ENCODE data around the gene LMO3.

DNA sequence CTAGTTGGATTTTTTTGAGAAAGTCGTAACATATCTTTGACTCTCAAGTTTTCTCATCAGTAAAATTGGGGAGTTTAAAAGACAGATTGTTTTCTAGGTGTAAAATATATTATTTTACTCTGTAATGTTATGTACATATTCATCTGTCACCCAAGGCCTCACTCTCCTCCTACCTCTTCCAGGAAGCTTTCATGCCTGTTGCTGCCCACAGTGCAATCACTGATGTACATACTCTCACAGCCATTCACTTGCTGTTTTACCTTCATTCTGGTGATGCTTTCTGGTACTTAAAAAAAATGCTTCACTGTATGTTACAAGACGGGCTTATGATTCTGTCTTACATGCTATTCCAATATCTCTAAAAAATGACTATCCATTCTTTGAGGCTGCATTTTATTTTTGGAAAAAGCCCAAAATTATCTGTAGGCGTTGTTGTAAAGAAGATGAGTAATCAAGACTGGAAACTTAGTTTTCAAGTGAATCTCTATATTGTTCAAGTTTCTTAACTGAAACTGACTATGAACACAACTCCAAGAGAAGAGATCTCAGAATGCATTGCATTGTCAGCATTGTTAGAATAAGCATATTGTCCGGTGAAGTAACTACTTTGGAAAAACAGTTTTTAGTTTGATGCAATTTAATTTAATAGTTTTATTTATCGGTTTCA is 82.5 kb downstream of the LMO3 start:
- TF ChIP-seq, protein P1, sequence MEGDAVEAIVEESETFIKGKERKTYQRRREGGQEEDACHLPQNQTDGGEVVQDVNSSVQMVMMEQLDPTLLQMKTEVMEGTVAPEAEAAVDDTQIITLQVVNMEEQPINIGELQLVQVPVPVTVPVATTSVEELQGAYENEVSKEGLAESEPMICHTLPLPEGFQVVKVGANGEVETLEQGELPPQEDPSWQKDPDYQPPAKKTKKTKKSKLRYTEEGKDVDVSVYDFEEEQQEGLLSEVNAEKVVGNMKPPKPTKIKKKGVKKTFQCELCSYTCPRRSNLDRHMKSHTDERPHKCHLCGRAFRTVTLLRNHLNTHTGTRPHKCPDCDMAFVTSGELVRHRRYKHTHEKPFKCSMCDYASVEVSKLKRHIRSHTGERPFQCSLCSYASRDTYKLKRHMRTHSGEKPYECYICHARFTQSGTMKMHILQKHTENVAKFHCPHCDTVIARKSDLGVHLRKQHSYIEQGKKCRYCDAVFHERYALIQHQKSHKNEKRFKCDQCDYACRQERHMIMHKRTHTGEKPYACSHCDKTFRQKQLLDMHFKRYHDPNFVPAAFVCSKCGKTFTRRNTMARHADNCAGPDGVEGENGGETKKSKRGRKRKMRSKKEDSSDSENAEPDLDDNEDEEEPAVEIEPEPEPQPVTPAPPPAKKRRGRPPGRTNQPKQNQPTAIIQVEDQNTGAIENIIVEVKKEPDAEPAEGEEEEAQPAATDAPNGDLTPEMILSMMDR (IDR thresholded peaks at IDR 0.05; ENCODE audit: low read length) = no peak
- no peak for TF ChIP-seq EZH2phosphoT487 (IDR thresholded peaks at IDR 0.05; ENCODE audit: low read length)

All from MM.1S (cell line).